Neural crest cell (in vitro differentiated cells): ENCODE results near the gene TRAPPC10. TPM values are rescaled to one million over a fixed set of nuclear protein-coding genes. Genes with fewer than 3 reads are reported as not detected.

ENCODE experiments used
- DNase-seq: peaks from one replicate; pipeline ENCODE4 v3.0.0; 2021; ENCODE audit warnings: low read depth, mixed read lengths, low spot score
- H3K27ac Mint-ChIP-seq: one replicate; pipeline ENCODE4 v1.8.0; 2021; ENCODE audit warnings: mild to moderate bottlenecking, mixed read lengths; ENCODE audit not compliant: unreplicated experiment
- H3K27me3 Mint-ChIP-seq: 2 replicates; pipeline ENCODE4 v1.8.0; 2021; ENCODE audit warnings: low read depth, mild to moderate bottlenecking, mixed read lengths
- H3K36me3 Mint-ChIP-seq: 2 replicates; pipeline ENCODE4 v1.8.0; 2021; ENCODE audit warnings: low read depth, mild to moderate bottlenecking, mixed read lengths
- H3K4me1 Mint-ChIP-seq: 2 replicates; pipeline ENCODE4 v1.8.0; 2021; ENCODE audit warnings: mixed read lengths
- H3K4me3 Mint-ChIP-seq: one replicate; pipeline ENCODE4 v1.8.0; 2021; ENCODE audit warnings: mild to moderate bottlenecking, mixed read lengths
- H3K9me3 Mint-ChIP-seq: 2 replicates; pipeline ENCODE4 v1.8.0; 2021; ENCODE audit warnings: mixed read lengths
- total RNA-seq: library from RNA; stranded (reverse); gene quantifications from 2 replicates; pipeline ENCODE4 v1.2.1, GENCODE V29; 2021
- TF ChIP-seq, protein P1 (sequence below): fragments of 200-600 bp; sonication (generic); conservative IDR thresholded peaks from 2 replicates; pipeline ENCODE4 v1.5.0; 2021; ENCODE audit warnings: antibody characterized with exemption, mild to moderate bottlenecking

TRAPPC10 gene
- total RNA-seq, 1 donor from 2014 or later = 35.1 TPM

DNA sequence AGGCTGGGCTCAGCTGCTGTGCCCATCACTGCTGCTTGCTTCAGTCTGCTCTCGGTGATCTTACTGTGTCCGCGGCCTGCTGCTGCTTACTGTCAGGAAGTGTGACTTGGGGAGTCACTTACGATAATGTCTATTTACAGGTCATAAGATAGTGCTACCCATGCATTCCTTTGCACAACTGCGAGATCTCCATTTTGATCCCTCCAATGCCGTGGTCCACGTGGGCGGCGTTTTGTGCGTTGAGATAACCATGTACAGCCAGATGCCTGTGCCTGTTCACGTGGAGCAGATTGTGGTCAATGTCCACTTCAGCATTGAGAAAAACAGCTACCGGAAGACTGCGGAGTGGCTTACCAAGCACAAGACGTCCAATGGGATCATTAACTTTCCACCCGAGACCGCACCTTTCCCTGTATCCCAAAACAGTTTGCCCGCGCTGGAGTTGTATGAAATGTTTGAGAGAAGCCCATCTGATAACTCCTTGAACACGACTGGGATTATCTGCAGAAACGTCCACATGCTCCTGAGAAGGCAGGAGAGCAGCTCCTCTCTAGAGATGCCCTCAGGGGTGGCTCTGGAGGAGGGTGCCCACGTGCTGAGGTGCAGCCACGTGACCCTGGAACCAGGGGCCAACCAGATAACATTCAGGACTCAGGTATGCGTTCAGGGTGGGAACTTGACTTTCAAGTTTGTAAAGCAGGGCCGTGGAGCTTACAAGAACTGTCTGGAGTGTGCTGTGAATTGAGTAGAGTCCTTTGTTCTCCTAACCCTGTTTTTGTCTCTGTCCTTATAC is 70.7 kb downstream of the TRAPPC10 start:
- Mint-ChIP-seq H3K4me1 (no peaks in the 10 kb centered on the region), H3K36me3 (peaks cover 14% of the 10 kb centered on the region), H3K27ac (peak overlapping the region; percentile 47), H3K4me3 (no peak overlapping the region), H3K9me3 (no peaks in the 10 kb centered on the region), H3K27me3 (no peaks in the 10 kb centered on the region)
- TF ChIP-seq, protein P1, sequence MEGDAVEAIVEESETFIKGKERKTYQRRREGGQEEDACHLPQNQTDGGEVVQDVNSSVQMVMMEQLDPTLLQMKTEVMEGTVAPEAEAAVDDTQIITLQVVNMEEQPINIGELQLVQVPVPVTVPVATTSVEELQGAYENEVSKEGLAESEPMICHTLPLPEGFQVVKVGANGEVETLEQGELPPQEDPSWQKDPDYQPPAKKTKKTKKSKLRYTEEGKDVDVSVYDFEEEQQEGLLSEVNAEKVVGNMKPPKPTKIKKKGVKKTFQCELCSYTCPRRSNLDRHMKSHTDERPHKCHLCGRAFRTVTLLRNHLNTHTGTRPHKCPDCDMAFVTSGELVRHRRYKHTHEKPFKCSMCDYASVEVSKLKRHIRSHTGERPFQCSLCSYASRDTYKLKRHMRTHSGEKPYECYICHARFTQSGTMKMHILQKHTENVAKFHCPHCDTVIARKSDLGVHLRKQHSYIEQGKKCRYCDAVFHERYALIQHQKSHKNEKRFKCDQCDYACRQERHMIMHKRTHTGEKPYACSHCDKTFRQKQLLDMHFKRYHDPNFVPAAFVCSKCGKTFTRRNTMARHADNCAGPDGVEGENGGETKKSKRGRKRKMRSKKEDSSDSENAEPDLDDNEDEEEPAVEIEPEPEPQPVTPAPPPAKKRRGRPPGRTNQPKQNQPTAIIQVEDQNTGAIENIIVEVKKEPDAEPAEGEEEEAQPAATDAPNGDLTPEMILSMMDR = no peak
- no peak for DNase-seq

DNA sequence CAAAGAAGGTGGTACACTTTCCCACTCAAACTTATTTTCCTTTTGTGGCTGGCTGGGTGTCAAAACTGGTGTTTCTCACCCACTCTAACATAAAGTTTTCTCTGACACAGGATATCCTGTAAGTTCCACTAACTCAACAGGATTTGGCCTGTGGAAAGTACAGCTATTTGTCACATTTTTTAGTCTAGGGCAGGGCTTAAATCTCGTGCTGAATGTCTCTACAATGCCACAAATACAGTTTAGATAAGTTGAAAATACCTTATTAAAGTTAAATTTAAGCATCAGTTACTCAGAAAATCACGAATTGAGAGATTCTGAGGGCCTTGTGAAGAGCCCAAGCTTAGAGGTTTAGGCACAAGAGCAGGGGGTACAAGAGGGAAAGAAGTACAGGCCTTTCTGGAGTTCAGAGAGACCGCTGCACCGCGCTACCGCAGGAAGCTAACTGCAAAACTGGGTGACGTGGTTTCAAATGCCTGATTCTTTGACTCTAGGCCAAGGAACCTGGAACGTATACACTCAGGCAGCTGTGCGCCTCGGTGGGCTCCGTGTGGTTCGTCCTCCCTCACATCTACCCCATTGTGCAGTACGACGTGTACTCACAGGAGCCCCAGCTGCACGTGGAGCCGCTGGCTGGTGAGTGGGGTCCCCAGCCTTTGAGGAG is 71.7 kb downstream of the TRAPPC10 start:
- TF ChIP-seq, protein P1 = no peak
- no peak overlapping the region for H3K27ac Mint-ChIP-seq
- no peaks in the 10 kb centered on the region for H3K4me1 Mint-ChIP-seq
- no peak for DNase-seq
- no peak overlapping the region for H3K4me3 Mint-ChIP-seq
- H3K27me3 Mint-ChIP-seq = no peaks in the 10 kb centered on the region
- peaks cover 14% of the 10 kb centered on the region for H3K36me3 Mint-ChIP-seq
- H3K9me3 Mint-ChIP-seq = no peaks in the 10 kb centered on the region

DNA sequence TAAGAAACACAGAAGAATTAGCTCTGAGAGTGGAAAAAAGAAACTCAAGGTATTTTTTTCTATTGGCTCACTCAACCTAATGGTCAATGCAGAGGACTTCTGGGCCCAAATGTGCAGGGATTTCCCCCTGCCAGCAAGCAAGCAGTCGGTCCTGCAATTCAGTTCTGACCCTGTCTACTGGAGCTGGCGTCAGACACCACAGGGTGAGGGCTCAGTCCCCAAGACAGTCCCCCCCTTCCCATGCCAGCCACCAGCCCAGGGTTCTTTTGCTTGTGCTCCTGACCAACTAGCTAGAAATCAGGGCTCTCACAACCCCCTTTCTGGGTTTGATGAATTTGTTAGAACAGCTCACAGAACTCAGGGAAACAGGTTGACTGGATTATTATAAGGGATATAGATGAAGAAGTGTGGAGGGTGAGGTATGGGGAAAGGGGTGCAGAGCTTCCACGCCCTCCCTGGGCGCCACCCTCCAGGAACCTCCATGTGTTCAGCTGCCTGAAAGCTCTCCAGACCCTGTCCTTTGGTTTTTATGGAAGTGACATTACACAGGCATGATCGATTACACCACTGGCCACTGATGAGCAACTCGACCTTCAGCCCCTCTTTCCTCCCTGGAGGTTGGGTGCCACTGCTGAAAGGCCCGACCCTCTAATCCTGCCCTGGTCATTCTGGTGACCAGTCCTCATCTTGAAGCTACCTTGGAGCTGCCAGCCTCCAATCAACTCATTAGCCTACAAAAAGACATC is 72.6 kb downstream of the TRAPPC10 start:
- H3K27me3 Mint-ChIP-seq = no peaks in the 10 kb centered on the region
- no peak overlapping the region for H3K4me3 Mint-ChIP-seq
- TF ChIP-seq, protein P1 = no peak
- H3K36me3 Mint-ChIP-seq = peaks cover 14% of the 10 kb centered on the region
- H3K27ac Mint-ChIP-seq = peak overlapping the region; percentile 69
- DNase-seq = no peak
- no peaks in the 10 kb centered on the region for H3K4me1 Mint-ChIP-seq
- H3K9me3 Mint-ChIP-seq = no peaks in the 10 kb centered on the region

DNA sequence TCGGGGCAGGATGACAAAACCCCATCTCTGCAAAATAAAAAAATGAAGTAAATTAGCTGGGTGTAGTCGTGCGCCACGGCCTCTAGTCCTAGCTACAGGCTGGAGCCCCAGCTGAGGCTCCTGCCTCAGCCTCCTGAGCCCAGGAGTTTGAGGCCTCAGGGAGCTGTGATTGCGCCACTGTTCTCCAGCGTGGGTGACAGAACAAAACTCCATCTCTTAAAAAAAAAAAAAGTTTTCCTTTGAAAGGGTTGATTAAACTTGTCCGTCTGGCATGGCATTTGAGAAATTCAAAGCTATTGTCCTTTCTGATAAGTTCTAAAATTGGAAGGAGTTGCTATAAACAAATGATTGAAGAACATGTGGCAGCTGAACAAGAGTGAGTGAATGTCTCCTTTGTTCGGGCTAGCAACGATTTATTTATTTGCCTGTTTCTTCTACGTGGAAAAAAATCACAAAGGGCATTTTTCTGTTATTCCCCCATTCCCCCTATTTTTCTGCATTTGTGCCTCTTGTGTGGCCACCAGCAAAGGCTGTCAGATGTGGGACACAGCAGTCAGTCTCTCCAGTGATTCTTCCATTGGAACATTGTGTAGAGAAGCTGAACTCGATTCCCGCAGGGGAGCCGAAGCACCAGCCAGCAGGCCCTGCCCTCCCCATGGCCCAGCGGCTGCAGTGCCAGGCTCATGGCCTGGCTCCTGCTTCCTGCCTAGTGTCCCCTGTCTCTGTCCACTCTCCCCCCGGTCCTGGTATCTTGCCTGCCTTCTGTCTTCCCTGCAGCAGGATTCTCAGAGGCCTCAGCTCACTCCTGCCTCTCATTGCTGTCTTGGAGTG is 73.6 kb downstream of the TRAPPC10 start:
- peaks cover 10% of the 10 kb centered on the region for H3K36me3 Mint-ChIP-seq
- no peaks in the 10 kb centered on the region for H3K4me1 Mint-ChIP-seq
- no peaks in the 10 kb centered on the region for H3K9me3 Mint-ChIP-seq
- no peaks in the 10 kb centered on the region for H3K27me3 Mint-ChIP-seq
- peak overlapping the region; percentile 81 for H3K27ac Mint-ChIP-seq
- no peak for DNase-seq
- TF ChIP-seq, protein P1 = no peak
- no peak overlapping the region for H3K4me3 Mint-ChIP-seq
